Osteoblast (primary cell): ENCODE results near the gene TRUB2. TPM values are rescaled to one million over a fixed set of nuclear protein-coding genes. Genes with fewer than 3 reads are reported as not detected.
"Not testable (repeated sequence)": the region's sequence is repeated elsewhere in the genome, so short reads cannot be mapped to it uniquely, and the experiment has no call there.

Source experiments
- DNase-seq: peaks from one replicate; pipeline ENCODE4 v3.0.0; 2011; ENCODE audit warnings: low spot score, mixed read lengths; ENCODE audit not compliant: insufficient read length; ENCODE audit errors: missing footprints
- H2AFZ ChIP-seq: 2 replicates; pipeline ENCODE4 v1.6.0; 2011; ENCODE audit warnings: mild to moderate bottlenecking, low read length
- H3K27ac ChIP-seq: 2 replicates; pipeline ENCODE4 v1.5.1; 2011; ENCODE audit warnings: mild to moderate bottlenecking, low read depth, low read length, moderate library complexity
- H3K27me3 ChIP-seq: 2 replicates; pipeline ENCODE4 v1.6.0; 2012; ENCODE audit warnings: mild to moderate bottlenecking, control low read depth, inconsistent platforms, low read length, moderate library complexity; ENCODE audit not compliant: insufficient read depth
- H3K36me3 ChIP-seq: 2 replicates; pipeline ENCODE4 v1.5.1; 2011; ENCODE audit warnings: mild to moderate bottlenecking, low read length, control low read depth, moderate library complexity; ENCODE audit not compliant: insufficient read depth
- H3K4me1 ChIP-seq: 2 replicates; pipeline ENCODE4 v1.5.1; 2011; ENCODE audit warnings: mild to moderate bottlenecking, low read length, control low read depth, moderate library complexity; ENCODE audit not compliant: insufficient read depth
- H3K4me2 ChIP-seq: 2 replicates; pipeline ENCODE4 v1.6.0; 2011; ENCODE audit warnings: mild to moderate bottlenecking, low read length; ENCODE audit not compliant: insufficient read depth
- H3K4me3 ChIP-seq: fragments of 200-600 bp; sonication (generic); 3 replicates; pipeline ENCODE4 v1.5.1; 2012; ENCODE audit warnings: mild to moderate bottlenecking, low read length, inconsistent platforms; ENCODE audit not compliant: insufficient read depth
- H3K79me2 ChIP-seq: 2 replicates; pipeline ENCODE4 v1.6.0; 2012; ENCODE audit warnings: mild to moderate bottlenecking, low read length, control low read depth, inconsistent platforms; ENCODE audit not compliant: insufficient read depth
- H3K9me3 ChIP-seq: 2 replicates; pipeline ENCODE4 v1.5.1; 2011; ENCODE audit warnings: low read depth, low read length, control low read depth
- H4K20me1 ChIP-seq: 2 replicates; pipeline ENCODE4 v1.6.0; 2012; ENCODE audit warnings: mild to moderate bottlenecking, low read length, control low read depth; ENCODE audit not compliant: insufficient read depth
- total RNA-seq: library from RNA; depleted of rRNA; stranded (reverse); fragments of >200 nt; gene quantifications from 2 replicates; pipeline ENCODE4 v1.2.3, GENCODE V29; 2012
- TF ChIP-seq, protein P1 (sequence below): IDR thresholded peaks from 2 replicates; pipeline ENCODE4 v1.5.1; 2011; ENCODE audit warnings: mild to moderate bottlenecking, low read depth, low read length, moderate library complexity; ENCODE audit errors: extremely low read depth

TRUB2 gene
- total RNA-seq, 1 donor, result 16.3 TPM

DNA sequence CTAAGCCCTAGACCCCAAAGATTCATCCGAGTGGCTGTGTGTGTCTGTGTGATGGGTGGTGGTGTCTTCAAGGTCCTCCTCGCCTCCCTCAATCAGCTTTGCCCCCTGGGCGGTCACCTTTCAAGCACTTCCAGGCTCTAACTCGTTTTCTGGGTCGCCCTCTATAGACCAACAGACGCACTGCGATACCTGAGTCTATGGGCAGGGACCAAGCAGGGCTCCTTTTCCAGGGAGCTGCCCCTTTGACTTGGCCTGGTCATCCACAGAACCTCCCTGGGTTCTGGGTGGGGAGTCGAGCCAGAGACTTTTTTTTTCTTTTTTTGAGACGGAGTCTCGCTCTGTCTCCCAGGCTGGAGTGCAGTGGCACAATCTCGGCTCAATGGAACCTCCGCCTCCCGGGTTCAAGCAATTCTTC is 19.2 kb upstream of the TRUB2 start:
- no peak overlapping the region for H3K27ac ChIP-seq
- DNase-seq, result peak; percentile 96

GRCh38 chr9:128340691-128341434 is 18.6 kb upstream of the TRUB2 start:
- H3K27ac ChIP-seq, result peak overlapping the region; percentile 37
- H3K4me2 ChIP-seq, result peak overlapping the region; percentile 83
- H3K36me3 ChIP-seq, result peaks cover 27% of the 10 kb centered on the region
- TF ChIP-seq, protein P1, sequence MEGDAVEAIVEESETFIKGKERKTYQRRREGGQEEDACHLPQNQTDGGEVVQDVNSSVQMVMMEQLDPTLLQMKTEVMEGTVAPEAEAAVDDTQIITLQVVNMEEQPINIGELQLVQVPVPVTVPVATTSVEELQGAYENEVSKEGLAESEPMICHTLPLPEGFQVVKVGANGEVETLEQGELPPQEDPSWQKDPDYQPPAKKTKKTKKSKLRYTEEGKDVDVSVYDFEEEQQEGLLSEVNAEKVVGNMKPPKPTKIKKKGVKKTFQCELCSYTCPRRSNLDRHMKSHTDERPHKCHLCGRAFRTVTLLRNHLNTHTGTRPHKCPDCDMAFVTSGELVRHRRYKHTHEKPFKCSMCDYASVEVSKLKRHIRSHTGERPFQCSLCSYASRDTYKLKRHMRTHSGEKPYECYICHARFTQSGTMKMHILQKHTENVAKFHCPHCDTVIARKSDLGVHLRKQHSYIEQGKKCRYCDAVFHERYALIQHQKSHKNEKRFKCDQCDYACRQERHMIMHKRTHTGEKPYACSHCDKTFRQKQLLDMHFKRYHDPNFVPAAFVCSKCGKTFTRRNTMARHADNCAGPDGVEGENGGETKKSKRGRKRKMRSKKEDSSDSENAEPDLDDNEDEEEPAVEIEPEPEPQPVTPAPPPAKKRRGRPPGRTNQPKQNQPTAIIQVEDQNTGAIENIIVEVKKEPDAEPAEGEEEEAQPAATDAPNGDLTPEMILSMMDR, result no peak
- H4K20me1 ChIP-seq, result no peaks in the 10 kb centered on the region
- DNase-seq, result no peak
- peaks cover 5% of the 10 kb centered on the region for H3K79me2 ChIP-seq
- H2AFZ ChIP-seq, result peak overlapping the region; percentile 65
- no peaks in the 10 kb centered on the region for H3K9me3 ChIP-seq
- peaks cover 11% of the 10 kb centered on the region for H3K4me1 ChIP-seq
- H3K27me3 ChIP-seq, result no peaks in the 10 kb centered on the region
- H3K4me3 ChIP-seq, result peak overlapping the region; percentile 87

More for the DNA sequence above, 19.2 kb upstream of the TRUB2 start:
- peaks cover 11% of the 10 kb centered on the region for H3K4me1 ChIP-seq
- peak overlapping the region; percentile 83 for H3K4me2 ChIP-seq
- no peaks in the 10 kb centered on the region for H3K27me3 ChIP-seq
- H3K79me2 ChIP-seq, result peaks cover 5% of the 10 kb centered on the region
- H3K36me3 ChIP-seq, result peaks cover 29% of the 10 kb centered on the region
- peak overlapping the region; percentile 87 for H3K4me3 ChIP-seq
- no peaks in the 10 kb centered on the region for H3K9me3 ChIP-seq
- peak overlapping the region; percentile 56 for H2AFZ ChIP-seq
- TF ChIP-seq, protein P1, result peak; percentile 62
- H4K20me1 ChIP-seq, result no peaks in the 10 kb centered on the region

- Histone ChIP-seq H3K4me1 (peaks cover 11% of the 10 kb centered on the region), H3K4me2 (peak within 1 kb of the TSS; percentile 87), H3K4me3 (peak within 1 kb of the TSS; percentile 87), H3K9me3 (no peaks in the 10 kb centered on the region), H3K79me2 (peaks cover 5% of the 10 kb centered on the region), H3K27me3 (no peaks in the 10 kb centered on the region), H3K36me3 (peaks cover 20% of the 10 kb centered on the region), H3K27ac (peak within 1 kb of the TSS; percentile 37), H4K20me1 (no peaks in the 10 kb centered on the region), H2AFZ (peak within 1 kb of the TSS; percentile 86)
- DNase-seq, result peak; percentile 99
- TF ChIP-seq, protein P1, result no peak
These were observed 17.8 kb upstream of the TRUB2 start, which contains the start of gene SLC27A4 for GRCh38 chr9:128339761-128340690. SLC27A4 (plus strand) TSS chr9:128340527; CDS start chr9:128343133, 2,606 bp downstream.

GRCh38 chr9:128338852-128339614 is 16.8 kb upstream of the TRUB2 start:
- Histone ChIP-seq H3K4me1 (peaks cover 11% of the 10 kb centered on the region), H3K36me3 (peaks cover 12% of the 10 kb centered on the region)
- not testable (repeated sequence) for H2AFZ ChIP-seq, H3K27ac ChIP-seq, H3K79me2 ChIP-seq, H3K4me2 ChIP-seq, H4K20me1 ChIP-seq, H3K4me3 ChIP-seq, H3K27me3 ChIP-seq, H3K9me3 ChIP-seq, DNase-seq
